Naive thymus-derived CD8-positive, alpha-beta T cell (primary cell): ENCODE results near the gene ARFGEF2. TPM values are rescaled to one million over a fixed set of nuclear protein-coding genes. Genes with fewer than 3 reads are reported as not detected.
A peak's percentile ranks its signal among the peaks of the same experiment; 100 is the strongest.
"Not testable (repeated sequence)": the region's sequence is repeated elsewhere in the genome, so short reads cannot be mapped to it uniquely, and the experiment has no call there.

Source experiments
- ATAC-seq, 2 donors: fragments of 150-1000 bp; cut with Tn5 transposase in 1 of 2; sonication (Bioruptor Pico), chemical (Tn5 transposase) in 1 of 2; 1 replicate in 1 of 2; 2 replicates in 1 of 2; pipeline ENCODE4 v1.10.0; 2021; ENCODE audit warnings: mild to moderate bottlenecking in 2 of 2, moderate library complexity in 2 of 2
- POLR2A ChIA-PET: fragments of 350-600 bp; sonication (Branson Sonifier 250); formaldehyde crosslinking; loops from one replicate; lab custom pipeline; 2021; ENCODE audit warnings: antibody characterized with exemption; lab: Charles Lee
- DNase-seq, 10 donors: peaks; one replicate each; pipeline versions ENCODE4 v3.0.0 to v3.0.0-alpha.2; 2020 to 2022
- H3K27ac Mint-ChIP-seq, 10 donors: one replicate each; pipeline ENCODE4 v1.8.0; 2020 to 2022; ENCODE audit warnings: mild to moderate bottlenecking in 10 of 10, mixed read lengths in 10 of 10, moderate library complexity in 4 of 10, inconsistent platforms in 1 of 10
- H3K27me3 Mint-ChIP-seq, 5 donors: one replicate each; pipeline ENCODE4 v1.8.0; 2021 to 2022; ENCODE audit warnings: mixed read lengths in 5 of 5
- H3K36me3 Mint-ChIP-seq, 3 donors: one replicate each; pipeline ENCODE4 v1.8.0; 2020 to 2022; ENCODE audit warnings: mixed read lengths in 3 of 3, mild to moderate bottlenecking in 2 of 3, inconsistent platforms in 1 of 3
- H3K4me1 Mint-ChIP-seq, 4 donors: one replicate each; pipeline ENCODE4 v1.8.0; 2021 to 2022; ENCODE audit warnings: mixed read lengths in 4 of 4
- H3K4me3 Mint-ChIP-seq, 10 donors: one replicate each; pipeline ENCODE4 v1.8.0; 2020 to 2022; ENCODE audit warnings: mild to moderate bottlenecking in 10 of 10, mixed read lengths in 10 of 10, moderate library complexity in 6 of 10, inconsistent platforms in 1 of 10
- H3K9me3 Mint-ChIP-seq, 9 donors: one replicate each; pipeline ENCODE4 v1.8.0; 2020 to 2022; ENCODE audit warnings: mixed read lengths in 9 of 9, mild to moderate bottlenecking in 3 of 9, inconsistent platforms in 1 of 9, moderate library complexity in 1 of 9
- polyA plus RNA-seq, 3 donors: library from polyadenylated mRNA; unstranded; fragments of 300-500 nt; fragmentation: Illumina TruSeq; gene quantifications; one replicate each; pipeline ENCODE4 v1.2.3, GENCODE V29; 2021
- total RNA-seq, 8 experiments: library from RNA in 2 of 8; stranded (reverse) in 2 of 8; gene quantifications; one replicate each; pipeline ENCODE4 v1.2.3 and lab custom pipeline; 2021 to 2026

Gene ARFGEF2
- total and polyA plus RNA-seq, 5 experiments from 2014 or later, result 9.4 to 37.0 (median 12.5) TPM

DNA sequence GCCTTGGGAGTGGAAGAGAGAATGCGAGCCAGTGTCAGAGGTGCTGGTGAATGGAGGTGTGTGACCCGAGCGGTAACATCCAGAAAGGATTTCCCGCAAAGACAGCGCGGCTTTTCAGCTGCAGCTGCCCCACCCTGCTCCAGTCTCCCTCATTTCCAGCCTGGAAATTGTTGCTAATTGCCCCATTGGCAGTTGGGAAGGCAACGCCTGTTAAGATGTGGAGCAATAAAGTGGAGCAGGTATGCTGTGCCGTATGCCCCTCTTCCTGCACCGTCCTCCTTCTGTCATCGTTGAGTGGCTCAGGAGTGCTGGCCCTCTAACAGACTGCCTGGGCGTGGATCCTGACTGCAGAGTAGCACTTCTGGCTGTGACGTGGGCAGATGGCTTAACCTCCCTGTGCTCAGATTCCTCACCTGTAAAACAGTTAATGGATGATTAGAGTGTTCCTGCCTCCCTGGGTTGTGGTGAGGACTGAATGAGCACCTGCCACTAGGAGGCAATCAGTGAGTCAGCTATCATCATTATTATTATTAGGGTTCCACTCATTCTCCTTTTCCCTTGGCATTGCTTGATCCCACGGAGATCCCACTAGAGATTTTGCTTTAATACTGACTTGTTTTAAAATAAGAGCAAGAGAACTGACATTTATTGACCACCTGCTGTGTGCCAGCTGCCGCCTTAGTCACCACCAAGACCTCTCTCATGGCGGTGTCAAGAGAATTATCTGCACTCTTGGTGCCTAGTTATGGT is 11.7 kb downstream of the ARFGEF2 start:
- Mint-ChIP-seq H3K9me3 (no peaks in the 10 kb centered on the region), H3K4me1 (peaks cover 15 to 40% (median 28%) of the 10 kb centered on the region in 4 donors), H3K27me3 (no peaks in the 10 kb centered on the region), H3K36me3 (peaks cover 0 to 5% (median 3%) of the 10 kb centered on the region in 3 donors), H3K27ac (peak overlapping the region in 4 of 10 donors; percentile 28 to 53 (median 43)), H3K4me3 (no peak overlapping the region)
- DNase-seq (no peak), ATAC-seq (no peak)
- POLR2A ChIA-PET, result interaction anchor here (1.2 kb wide), 1 partner anchor 11 kb away, joined by 11 read pairs; no protein-coding TSS in a partner anchor

DNA sequence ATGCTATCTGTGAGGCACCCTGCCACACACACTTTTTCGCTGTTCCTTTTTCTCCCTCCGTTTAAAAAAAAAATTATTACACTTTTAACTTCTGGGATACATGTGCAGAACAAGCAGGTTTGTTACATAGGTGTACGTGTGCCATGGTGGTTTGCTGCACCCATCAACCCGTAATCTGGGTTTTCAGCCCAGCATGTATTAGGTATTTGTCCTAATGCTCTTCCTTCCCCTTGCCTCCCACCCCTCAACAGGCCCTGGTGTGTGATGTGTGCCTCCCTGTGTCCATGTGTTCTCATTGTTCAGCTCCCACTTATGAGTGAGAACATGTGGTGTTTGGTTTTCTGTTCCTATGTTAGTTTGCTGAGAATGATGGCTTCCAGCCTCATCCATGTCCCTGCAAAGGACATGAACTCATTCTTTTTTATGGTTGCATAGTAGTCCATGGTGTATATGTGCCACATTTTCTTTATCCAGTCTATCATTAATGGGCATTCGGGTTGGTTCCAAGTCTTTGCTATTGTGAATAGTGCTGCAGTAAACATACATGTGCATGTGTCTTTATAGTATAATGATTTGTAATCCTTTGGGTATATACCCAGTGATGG is 12.9 kb downstream of the ARFGEF2 start:
- H3K36me3 Mint-ChIP-seq, H3K27me3 Mint-ChIP-seq, DNase-seq, H3K4me3 Mint-ChIP-seq, ATAC-seq, H3K9me3 Mint-ChIP-seq, POLR2A ChIA-PET: not testable (repeated sequence)
- Mint-ChIP-seq H3K4me1 (peaks cover 18 to 46% (median 37%) of the 10 kb centered on the region in 4 donors), H3K27ac (peak overlapping the region in 9 of 10 donors; percentile 0 to 85 (median 44))

- POLR2A ChIA-PET, H3K27me3 Mint-ChIP-seq, ATAC-seq, DNase-seq, H3K9me3 Mint-ChIP-seq, H3K36me3 Mint-ChIP-seq: not testable (repeated sequence)
- peak overlapping the region in 1 of 10 donors; percentile 1 for H3K4me3 Mint-ChIP-seq
- peak overlapping the region in 9 of 10 donors; percentile 0 to 85 (median 44) for H3K27ac Mint-ChIP-seq
- peaks cover 21 to 52% (median 41%) of the 10 kb centered on the region in 4 donors for H3K4me1 Mint-ChIP-seq
Measured at GRCh38 chr20:48934966-48935365, 13.5 kb downstream of the ARFGEF2 start.

- Mint-ChIP-seq H3K36me3 (peaks cover 0 to 11% (median 3%) of the 10 kb centered on the region in 3 donors), H3K27ac (peak overlapping the region in 3 of 10 donors; percentile 33 to 77 (median 54)), H3K4me1 (peaks cover 21 to 61% (median 45%) of the 10 kb centered on the region in 4 donors)
- not testable (repeated sequence) for DNase-seq, H3K9me3 Mint-ChIP-seq, ATAC-seq, H3K4me3 Mint-ChIP-seq, H3K27me3 Mint-ChIP-seq
- POLR2A ChIA-PET, result interaction anchor here (0.7 kb wide), 1 partner anchor 188 kb away, joined by 3 read pairs; no protein-coding TSS in a partner anchor
Measured at GRCh38 chr20:48936178-48936577, 14.7 kb downstream of the ARFGEF2 start.

- POLR2A ChIA-PET, result no interaction called here
- Mint-ChIP-seq H3K4me1 (peaks cover 21 to 68% (median 46%) of the 10 kb centered on the region in 4 donors), H3K27me3 (no peaks in the 10 kb centered on the region), H3K27ac (peak overlapping the region in 9 of 10 donors; percentile 38 to 92 (median 80)), H3K4me3 (no peak overlapping the region), H3K36me3 (peaks cover 0 to 26% (median 3%) of the 10 kb centered on the region in 3 donors), H3K9me3 (no peaks in the 10 kb centered on the region)
- ATAC-seq (peak in 1 of 2 donors; percentile 26), DNase-seq (no peak)
Measured at GRCh38 chr20:48937674-48938073, 16.2 kb downstream of the ARFGEF2 start.

DNA sequence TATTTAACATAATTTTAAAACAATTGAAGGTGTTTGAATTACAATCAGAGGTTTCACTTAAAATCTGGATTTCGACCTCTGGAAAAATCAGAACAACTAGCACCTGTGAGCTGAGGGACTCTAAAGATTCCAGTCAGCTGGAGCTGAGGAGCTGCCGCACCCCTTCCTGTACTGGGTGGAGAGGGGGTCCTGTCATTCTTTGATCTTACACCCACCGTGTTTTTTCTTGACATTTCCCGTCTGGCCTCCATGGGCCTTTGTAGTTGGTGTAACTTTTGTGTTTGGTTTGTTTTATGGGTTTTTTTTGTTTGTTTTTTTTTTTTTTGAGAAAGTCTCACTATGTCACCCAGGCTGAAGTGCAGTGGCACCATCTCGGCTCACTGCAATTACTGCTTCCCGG is 17.2 kb downstream of the ARFGEF2 start:
- no peaks in the 10 kb centered on the region for H3K9me3 Mint-ChIP-seq
- H3K4me1 Mint-ChIP-seq, result peaks cover 16 to 62% (median 43%) of the 10 kb centered on the region in 4 donors
- peaks cover 0 to 35% (median 3%) of the 10 kb centered on the region in 3 donors for H3K36me3 Mint-ChIP-seq
- no peaks in the 10 kb centered on the region for H3K27me3 Mint-ChIP-seq
- POLR2A ChIA-PET, result interaction anchor here (1.2 kb wide), 1 partner anchor 17 kb away, joined by 8 read pairs; the partner anchor contains the start of gene ARFGEF2
- DNase-seq (peak in 3 of 10 donors; percentile 3 to 23 (median 11)), ATAC-seq (peak; percentile 62 to 77)
- H3K4me3 Mint-ChIP-seq, result peak overlapping the region in 9 of 10 donors; percentile 17 to 63 (median 30)
- peak overlapping the region; percentile 68 to 93 (median 86) for H3K27ac Mint-ChIP-seq

- peak overlapping the region in 6 of 10 donors; percentile 25 to 70 (median 58) for H3K27ac Mint-ChIP-seq
Measured at GRCh38 chr20:48940170-48940569, 18.7 kb downstream of the ARFGEF2 start.

GRCh38 chr20:48941467-48941866 is 20.0 kb downstream of the ARFGEF2 start:
- H3K4me3 Mint-ChIP-seq, result no peak overlapping the region
- DNase-seq (no peak), ATAC-seq (no peak)
- POLR2A ChIA-PET, result interaction anchor here (0.7 kb wide), 1 partner anchor 1227 kb away, joined by 5 read pairs; no protein-coding TSS in a partner anchor
- no peaks in the 10 kb centered on the region for H3K27me3 Mint-ChIP-seq
- peak overlapping the region in 4 of 10 donors; percentile 26 to 74 (median 52) for H3K27ac Mint-ChIP-seq
- no peaks in the 10 kb centered on the region for H3K9me3 Mint-ChIP-seq
- peaks cover 0 to 51% (median 0%) of the 10 kb centered on the region in 3 donors for H3K36me3 Mint-ChIP-seq
- peaks cover 12 to 57% (median 32%) of the 10 kb centered on the region in 4 donors for H3K4me1 Mint-ChIP-seq

More at GRCh38 chr20:48940170-48940569, 18.7 kb downstream of the ARFGEF2 start:
- no peak for ATAC-seq
- POLR2A ChIA-PET, result no interaction called here
- no peak for DNase-seq
- peaks cover 9 to 57% (median 33%) of the 10 kb centered on the region in 4 donors for H3K4me1 Mint-ChIP-seq
- no peak overlapping the region for H3K4me3 Mint-ChIP-seq
- no peaks in the 10 kb centered on the region for H3K27me3 Mint-ChIP-seq
- H3K36me3 Mint-ChIP-seq, result peaks cover 0 to 42% (median 0%) of the 10 kb centered on the region in 3 donors
- H3K9me3 Mint-ChIP-seq, result no peaks in the 10 kb centered on the region

GRCh38 chr20:48942730-48943129 is 21.2 kb downstream of the ARFGEF2 start:
- Mint-ChIP-seq H3K36me3 (peaks cover 0 to 53% (median 0%) of the 10 kb centered on the region in 3 donors), H3K9me3 (no peaks in the 10 kb centered on the region), H3K4me3 (no peak overlapping the region), H3K27me3 (no peaks in the 10 kb centered on the region), H3K4me1 (peaks cover 9 to 44% (median 21%) of the 10 kb centered on the region in 4 donors), H3K27ac (peak overlapping the region in 2 of 10 donors; percentile 18 to 41)
- POLR2A ChIA-PET, result no interaction called here
- DNase-seq (no peak), ATAC-seq (no peak)

DNA sequence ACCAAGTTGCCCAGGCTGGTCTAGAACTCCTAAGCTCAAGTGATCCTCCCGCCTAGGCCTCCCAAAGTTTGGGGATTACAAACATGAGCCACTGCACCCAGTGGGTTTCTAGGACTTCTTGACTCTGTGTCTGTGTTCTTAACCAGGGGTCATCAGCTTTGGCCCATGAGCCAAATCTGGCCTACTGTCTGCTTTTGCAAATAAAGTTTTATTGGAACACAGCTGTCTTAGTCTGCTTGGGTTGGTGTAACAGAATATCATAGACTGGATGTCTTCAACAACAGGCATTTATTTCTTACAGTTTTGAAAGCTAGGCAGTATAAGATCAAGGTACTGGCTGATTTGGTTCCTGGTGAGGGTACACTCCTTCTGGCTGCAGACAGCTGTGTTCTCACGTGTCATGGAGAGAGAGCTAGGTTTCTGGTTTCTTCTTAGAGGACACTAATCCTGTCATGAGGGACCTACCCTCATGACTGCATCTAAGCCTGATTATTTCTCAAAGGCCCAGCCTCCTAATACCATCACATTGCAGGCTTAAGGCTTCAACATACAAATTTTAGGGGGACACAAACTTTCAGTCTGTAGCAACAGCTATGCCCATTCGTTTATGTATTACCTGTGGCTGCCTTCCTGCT is 23.3 kb downstream of the ARFGEF2 start:
- Mint-ChIP-seq H3K4me1 (peaks cover 0 to 27% (median 9%) of the 10 kb centered on the region in 4 donors), H3K27me3 (no peaks in the 10 kb centered on the region), H3K4me3 (no peak overlapping the region), H3K36me3 (peaks cover 0 to 67% (median 0%) of the 10 kb centered on the region in 3 donors), H3K9me3 (no peaks in the 10 kb centered on the region), H3K27ac (peak overlapping the region in 2 of 10 donors; percentile 8 to 67)
- POLR2A ChIA-PET, result no interaction called here
- ATAC-seq, result no peak
- no peak for DNase-seq

- H3K9me3 Mint-ChIP-seq, result no peaks in the 10 kb centered on the region
- DNase-seq (no peak), ATAC-seq (no peak)
- H3K36me3 Mint-ChIP-seq, result peaks cover 0 to 74% (median 2%) of the 10 kb centered on the region in 3 donors
- POLR2A ChIA-PET, result no interaction called here
- H3K27ac Mint-ChIP-seq, result peak overlapping the region in 2 of 10 donors; percentile 18 to 52
- H3K4me1 Mint-ChIP-seq, result peaks cover 0 to 18% (median 5%) of the 10 kb centered on the region in 4 donors
- H3K4me3 Mint-ChIP-seq, result no peak overlapping the region
- H3K27me3 Mint-ChIP-seq, result no peaks in the 10 kb centered on the region
Measured at GRCh38 chr20:48945840-48946514, 24.5 kb downstream of the ARFGEF2 start.
